ENCODE data around the gene TBC1D10A.

Gene TBC1D10A

GRCh38 chr22:30326706-30327362 is at the start of gene TBC1D10A:
TSS of gene TBC1D10A (minus strand) at chr22:30326941. CDS start at chr22:30326881, 60 bp downstream.
- H3K4me3 ChIP-seq (ENCODE audit: low read depth in 1 of 2, low read length in 2 of 2): peak within 1 kb of the TSS; percentile 71 to 74
- H3K27ac ChIP-seq (ENCODE audit: low read length): peak within 1 kb of the TSS; percentile 80
- peaks cover 18 to 29% of the 10 kb centered on the region in 2 donors for H3K4me1 ChIP-seq (ENCODE audit: control insufficient read depth in 1 of 2, insufficient read depth in 2 of 2, low read length in 2 of 2)
- H3K27me3 ChIP-seq (ENCODE audit: low read depth, low read length): no peaks in the 10 kb centered on the region
- H3K36me3 ChIP-seq (ENCODE audit: control insufficient read depth in 1 of 2, insufficient read depth in 2 of 2, low read length in 2 of 2): peaks cover 4% of the 10 kb centered on the region in 2 donors
- no peaks in the 10 kb centered on the region for H3K9me3 ChIP-seq (ENCODE audit: control insufficient read depth in 1 of 2, low read length in 2 of 2)

GRCh38 chr22:30375312-30375849 is 48.6 kb upstream of the TBC1D10A start:
- Histone ChIP-seq H3K4me3 (ENCODE audit: low read depth in 1 of 2, low read length in 2 of 2) (no peak overlapping the region), H3K4me1 (ENCODE audit: control insufficient read depth in 1 of 2, insufficient read depth in 2 of 2, low read length in 2 of 2) (no peaks in the 10 kb centered on the region), H3K27ac (ENCODE audit: low read length) (no peak overlapping the region), H3K27me3 (ENCODE audit: low read depth, low read length) (no peaks in the 10 kb centered on the region), H3K36me3 (ENCODE audit: control insufficient read depth in 1 of 2, insufficient read depth in 2 of 2, low read length in 2 of 2) (peaks cover 0 to 23% of the 10 kb centered on the region in 2 donors), H3K9me3 (ENCODE audit: control insufficient read depth in 1 of 2, low read length in 2 of 2) (no peaks in the 10 kb centered on the region)

GRCh38 chr22:30373331-30374325 is 46.9 kb upstream of the TBC1D10A start:
- peaks cover 0 to 12% of the 10 kb centered on the region in 2 donors for H3K36me3 ChIP-seq (ENCODE audit: control insufficient read depth in 1 of 2, insufficient read depth in 2 of 2, low read length in 2 of 2)
- no peaks in the 10 kb centered on the region for H3K9me3 ChIP-seq (ENCODE audit: control insufficient read depth in 1 of 2, low read length in 2 of 2)
- no peak overlapping the region for H3K4me3 ChIP-seq (ENCODE audit: low read depth in 1 of 2, low read length in 2 of 2)
- H3K27ac ChIP-seq (ENCODE audit: low read length): no peak overlapping the region
- no peaks in the 10 kb centered on the region for H3K4me1 ChIP-seq (ENCODE audit: control insufficient read depth in 1 of 2, insufficient read depth in 2 of 2, low read length in 2 of 2)
- no peaks in the 10 kb centered on the region for H3K27me3 ChIP-seq (ENCODE audit: low read depth, low read length)

- Histone ChIP-seq H3K27me3 (ENCODE audit: low read depth, low read length) (no peaks in the 10 kb centered on the region), H3K27ac (ENCODE audit: low read length) (no peak overlapping the region), H3K36me3 (ENCODE audit: control insufficient read depth in 1 of 2, insufficient read depth in 2 of 2, low read length in 2 of 2) (peaks cover 0 to 11% of the 10 kb centered on the region in 2 donors), H3K9me3 (ENCODE audit: control insufficient read depth in 1 of 2, low read length in 2 of 2) (no peaks in the 10 kb centered on the region), H3K4me3 (ENCODE audit: low read depth in 1 of 2, low read length in 2 of 2) (no peak overlapping the region), H3K4me1 (ENCODE audit: control insufficient read depth in 1 of 2, insufficient read depth in 2 of 2, low read length in 2 of 2) (no peaks in the 10 kb centered on the region)
Measured at GRCh38 chr22:30372915-30373314, 46.2 kb upstream of the TBC1D10A start.

DNA sequence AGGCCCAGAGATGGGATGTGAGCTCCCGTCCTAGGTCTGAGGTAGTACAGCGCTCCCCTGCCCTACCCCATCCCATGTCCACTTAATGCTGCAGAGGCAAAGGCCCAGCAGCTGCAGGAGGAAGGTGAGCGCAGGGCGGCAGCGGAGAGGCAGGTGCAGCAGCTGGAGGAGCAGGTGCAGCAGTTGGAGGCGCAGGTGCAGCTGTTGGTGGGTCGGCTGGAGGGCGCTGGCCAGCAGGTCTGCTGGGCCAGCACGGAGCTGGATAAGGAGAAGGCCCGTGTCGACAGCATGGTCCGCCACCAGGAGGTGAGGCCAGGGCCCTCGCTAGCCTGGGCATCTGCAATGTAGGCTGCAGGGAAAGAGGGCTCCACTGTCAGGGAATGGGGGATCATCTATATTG is 45.2 kb upstream of the TBC1D10A start:
- Histone ChIP-seq H3K36me3 (ENCODE audit: control insufficient read depth in 1 of 2, insufficient read depth in 2 of 2, low read length in 2 of 2) (peaks cover 0 to 2% of the 10 kb centered on the region in 2 donors), H3K4me1 (ENCODE audit: control insufficient read depth in 1 of 2, insufficient read depth in 2 of 2, low read length in 2 of 2) (no peaks in the 10 kb centered on the region), H3K4me3 (ENCODE audit: low read depth in 1 of 2, low read length in 2 of 2) (no peak overlapping the region), H3K27ac (ENCODE audit: low read length) (no peak overlapping the region), H3K27me3 (ENCODE audit: low read depth, low read length) (no peaks in the 10 kb centered on the region), H3K9me3 (ENCODE audit: control insufficient read depth in 1 of 2, low read length in 2 of 2) (no peaks in the 10 kb centered on the region)

- Histone ChIP-seq H3K4me3 (ENCODE audit: low read depth in 1 of 2, low read length in 2 of 2) (no peak overlapping the region), H3K27ac (ENCODE audit: low read length) (no peak overlapping the region), H3K9me3 (ENCODE audit: control insufficient read depth in 1 of 2, low read length in 2 of 2) (no peaks in the 10 kb centered on the region), H3K36me3 (ENCODE audit: control insufficient read depth in 1 of 2, insufficient read depth in 2 of 2, low read length in 2 of 2) (no peaks in the 10 kb centered on the region), H3K4me1 (ENCODE audit: control insufficient read depth in 1 of 2, insufficient read depth in 2 of 2, low read length in 2 of 2) (no peaks in the 10 kb centered on the region), H3K27me3 (ENCODE audit: low read depth, low read length) (no peaks in the 10 kb centered on the region)
Measured at GRCh38 chr22:30371321-30371720, 44.6 kb upstream of the TBC1D10A start.

GRCh38 chr22:30370641-30371230 is 44.0 kb upstream of the TBC1D10A start:
- Histone ChIP-seq H3K4me3 (ENCODE audit: low read depth in 1 of 2, low read length in 2 of 2) (no peak overlapping the region), H3K36me3 (ENCODE audit: control insufficient read depth in 1 of 2, insufficient read depth in 2 of 2, low read length in 2 of 2) (peaks cover 0 to 5% of the 10 kb centered on the region in 2 donors), H3K9me3 (ENCODE audit: control insufficient read depth in 1 of 2, low read length in 2 of 2) (no peaks in the 10 kb centered on the region), H3K27me3 (ENCODE audit: low read depth, low read length) (no peaks in the 10 kb centered on the region), H3K27ac (ENCODE audit: low read length) (no peak overlapping the region), H3K4me1 (ENCODE audit: control insufficient read depth in 1 of 2, insufficient read depth in 2 of 2, low read length in 2 of 2) (no peaks in the 10 kb centered on the region)

- no peak overlapping the region for H3K4me3 ChIP-seq (ENCODE audit: low read depth in 1 of 2, low read length in 2 of 2)
- H3K36me3 ChIP-seq (ENCODE audit: control insufficient read depth in 1 of 2, insufficient read depth in 2 of 2, low read length in 2 of 2): peaks cover 0 to 9% of the 10 kb centered on the region in 2 donors
- no peaks in the 10 kb centered on the region for H3K27me3 ChIP-seq (ENCODE audit: low read depth, low read length)
- H3K9me3 ChIP-seq (ENCODE audit: control insufficient read depth in 1 of 2, low read length in 2 of 2): no peaks in the 10 kb centered on the region
- no peaks in the 10 kb centered on the region for H3K4me1 ChIP-seq (ENCODE audit: control insufficient read depth in 1 of 2, insufficient read depth in 2 of 2, low read length in 2 of 2)
- no peak overlapping the region for H3K27ac ChIP-seq (ENCODE audit: low read length)
Measured at GRCh38 chr22:30368420-30368819, 41.7 kb upstream of the TBC1D10A start.

DNA sequence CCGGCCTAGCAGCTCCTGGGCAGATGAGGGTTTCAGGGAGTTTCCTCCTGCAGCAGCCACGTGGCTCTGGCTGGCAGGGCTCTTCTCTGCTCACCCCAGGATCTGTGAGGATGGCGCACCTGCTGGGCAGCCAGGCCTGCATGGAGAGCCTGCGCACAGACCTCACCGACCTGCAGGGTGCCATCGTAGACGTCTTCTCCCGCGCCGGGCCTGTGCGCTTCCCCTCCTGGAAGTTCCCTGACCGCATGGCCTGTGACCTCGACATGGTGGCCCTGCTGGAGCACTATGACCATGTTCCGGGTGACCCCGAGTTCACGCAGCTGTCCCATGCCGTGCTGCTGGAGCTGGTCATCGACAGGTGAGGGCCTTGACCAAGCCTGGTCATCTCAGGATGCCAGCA is 39.1 kb upstream of the TBC1D10A start:
- H3K27me3 ChIP-seq (ENCODE audit: low read depth, low read length): no peaks in the 10 kb centered on the region
- H3K36me3 ChIP-seq (ENCODE audit: control insufficient read depth in 1 of 2, insufficient read depth in 2 of 2, low read length in 2 of 2): peaks cover 0 to 13% of the 10 kb centered on the region in 2 donors
- H3K9me3 ChIP-seq (ENCODE audit: control insufficient read depth in 1 of 2, low read length in 2 of 2): no peaks in the 10 kb centered on the region
- no peaks in the 10 kb centered on the region for H3K4me1 ChIP-seq (ENCODE audit: control insufficient read depth in 1 of 2, insufficient read depth in 2 of 2, low read length in 2 of 2)
- H3K4me3 ChIP-seq (ENCODE audit: low read depth in 1 of 2, low read length in 2 of 2): no peak overlapping the region
- no peak overlapping the region for H3K27ac ChIP-seq (ENCODE audit: low read length)

GRCh38 chr22:30362651-30363281 is 36.0 kb upstream of the TBC1D10A start:
- H3K27me3 ChIP-seq (ENCODE audit: low read depth, low read length): no peaks in the 10 kb centered on the region
- H3K4me1 ChIP-seq (ENCODE audit: control insufficient read depth in 1 of 2, insufficient read depth in 2 of 2, low read length in 2 of 2): no peaks in the 10 kb centered on the region
- peaks cover 0 to 13% of the 10 kb centered on the region in 2 donors for H3K36me3 ChIP-seq (ENCODE audit: control insufficient read depth in 1 of 2, insufficient read depth in 2 of 2, low read length in 2 of 2)
- H3K9me3 ChIP-seq (ENCODE audit: control insufficient read depth in 1 of 2, low read length in 2 of 2): no peaks in the 10 kb centered on the region
- H3K4me3 ChIP-seq (ENCODE audit: low read depth in 1 of 2, low read length in 2 of 2): no peak overlapping the region
- no peak overlapping the region for H3K27ac ChIP-seq (ENCODE audit: low read length)

Data from muscle layer of duodenum (tissue), 2 donors.